ENCODE data around the gene TTLL8. TPM values are rescaled to one million over a fixed set of nuclear protein-coding genes. Genes with fewer than 3 reads are reported as not detected.

Gene TTLL8
- total and polyA plus RNA-seq, 2 of the 8 experiments (the other 6 are each of a cell fraction or from before 2014, with no cell fraction given), result not detected

GRCh38 chr22:50086526-50086925 is 28.4 kb upstream of the TTLL8 start:
- Histone ChIP-seq H2BK5ac (ENCODE audit: low read depth, low read length) (no peak overlapping the region), H2AK5ac (ENCODE audit: low read depth, low read length) (no peak overlapping the region), H4K8ac (ENCODE audit: extremely low read depth, insufficient read depth, low read length) (no peak overlapping the region), H3K18ac (ENCODE audit: extremely low read depth, low read length) (no peak overlapping the region), H3K14ac (ENCODE audit: insufficient read length) (no peak overlapping the region), H3K9me3 (ENCODE audit: insufficient read depth in 2 of 2, low read depth in 1 of 2, low read length in 1 of 2) (peaks cover 0 to 7% of the 10 kb centered on the region in 2 experiments; a peak in 1 of 4 replicates), H2BK20ac (ENCODE audit: low read length) (no peak overlapping the region), H2AFZ (ENCODE audit: low read length) (no peak overlapping the region), H4K91ac (replicated peaks; ENCODE audit: insufficient read length, low read length) (no peak overlapping the region), H3K4me1 (replicated peaks in 1 of 4; ENCODE audit: control insufficient read depth in 3 of 4, insufficient read depth in 4 of 4, low read length in 3 of 4) (peaks cover 0 to 14% (median 7%) of the 10 kb centered on the region in 4 experiments; a peak in 5 of 7 replicates), H3K27me3 (replicated peaks in 1 of 4; ENCODE audit: control insufficient read depth in 3 of 4, extremely low read depth in 1 of 4, insufficient read depth in 3 of 4, low read length in 3 of 4) (no peaks in the 10 kb centered on the region; a peak in 2 of 7 replicates), H2BK12ac (ENCODE audit: low read depth, low read length) (no peak overlapping the region), H3K27ac (ENCODE audit: low read depth, low read length) (no peak overlapping the region), H3K4ac (replicated peaks; ENCODE audit: insufficient read length, low read depth, low read length) (no peak overlapping the region), H2BK15ac (ENCODE audit: low read length) (no peak overlapping the region), H3K23ac (ENCODE audit: insufficient read length) (no peak overlapping the region), H4K20me1 (replicated peaks in 1 of 2; ENCODE audit: control insufficient read depth in 1 of 2, insufficient read depth in 2 of 2, low read length in 2 of 2) (no peaks in the 10 kb centered on the region), H3K79me2 (ENCODE audit: control insufficient read depth in 1 of 2, insufficient read depth in 2 of 2, low read length in 2 of 2) (no peaks in the 10 kb centered on the region), H3K79me1 (ENCODE audit: low read depth, low read length) (no peaks in the 10 kb centered on the region), H3K4me2 (ENCODE audit: insufficient read depth in 1 of 2, low read depth in 2 of 2, low read length in 2 of 2) (no peak overlapping the region), H2BK120ac (replicated peaks; ENCODE audit: low read depth, low read length) (no peak overlapping the region), H3K4me3 (ENCODE audit: extremely low read depth in 1 of 4, insufficient read depth in 2 of 4, low read depth in 3 of 4, low read length in 4 of 4) (no peak overlapping the region), H4K5ac (ENCODE audit: insufficient read length, low read depth, low read length) (no peak overlapping the region), H3K56ac (replicated peaks; ENCODE audit: insufficient read length, low read depth, low read length) (no peak overlapping the region), H3K36me3 (ENCODE audit: control insufficient read depth in 2 of 4, insufficient read depth in 4 of 4, low read length in 3 of 4) (no peaks in the 10 kb centered on the region), H3K23me2 (ENCODE audit: low read depth, low read length) (no peaks in the 10 kb centered on the region), H3K9ac (replicated peaks in 1 of 4; ENCODE audit: extremely low read depth in 1 of 4, low read depth in 3 of 4, low read length in 3 of 4) (no peak overlapping the region)
- POLR2A ChIA-PET (ENCODE audit: partially characterized antibody), result no interaction called here
- no peak for FAIRE-seq
- CTCF ChIA-PET (ENCODE audit: partially characterized antibody), result no interaction called here
- 87% methylated on average over 5 of the region's 5 CpGs; no CpG with 5 or more reads in 1 of the 2 experiments for WGBS, 2 experiments (ENCODE audit: extremely low coverage in 1 of 2, insufficient coverage in 1 of 2, insufficient read length in 1 of 2, insufficient replicate concordance in 2 of 2, low coverage in 1 of 2, low lambda C conversion rate in 2 of 2, missing lambda C conversion rate in 1 of 2)
- TF ChIP-seq TAF7 (optimal IDR thresholded peaks at IDR 0.05; ENCODE audit: borderline replicate concordance, low read depth, low read length) (no peak), SIRT6 (IDR thresholded peaks at IDR 0.05; ENCODE audit: low read length) (no peak), MAFK (IDR thresholded peaks at IDR 0.05; ENCODE audit: low read depth, low read length) (no peak), TEAD4 (IDR thresholded peaks at IDR 0.05; ENCODE audit: low read depth, low read length) (no peak), EGR1 (IDR thresholded peaks at IDR 0.05; ENCODE audit: borderline replicate concordance, low read depth, low read length) (no peak)
- DNase-seq (ENCODE audit: low read depth in 1 of 2, low spot score in 2 of 2), result no peak

Measured in H1 (cell line).